Mucosa of rectum (tissue), 2 donors: ENCODE data around the gene WDR82.

Source experiments
- H3K27ac ChIP-seq, 2 donors: one replicate each; pipeline ENCODE4 v1.7.0; 2013; ENCODE audit warnings: inconsistent platforms in 2 of 2, low read depth in 2 of 2, low read length in 2 of 2
- H3K27me3 ChIP-seq, 2 donors: one replicate each; pipeline ENCODE4 v1.7.0; 2013; ENCODE audit warnings: low read length in 2 of 2; ENCODE audit not compliant: control insufficient read depth in 2 of 2, insufficient read depth in 2 of 2
- H3K36me3 ChIP-seq, 2 donors: one replicate each; pipeline ENCODE4 v1.7.0; 2013; ENCODE audit warnings: low read length in 2 of 2; ENCODE audit not compliant: control insufficient read depth in 2 of 2, insufficient read depth in 2 of 2
- H3K4me1 ChIP-seq, 2 donors: one replicate each; pipeline ENCODE4 v1.7.0; 2013; ENCODE audit warnings: low read length in 2 of 2, mild to moderate bottlenecking in 1 of 2; ENCODE audit not compliant: control insufficient read depth in 2 of 2, insufficient read depth in 2 of 2
- H3K4me3 ChIP-seq, 2 donors: one replicate each; pipeline ENCODE4 v1.7.0; 2013; ENCODE audit warnings: low read length in 2 of 2
- H3K9ac ChIP-seq, 2 donors: one replicate each; pipeline ENCODE4 v1.7.0; 2013; ENCODE audit warnings: low read length in 2 of 2, low read depth in 1 of 2, mild to moderate bottlenecking in 1 of 2
- H3K9me3 ChIP-seq, 2 donors: one replicate each; pipeline ENCODE4 v1.7.0; 2013; ENCODE audit warnings: low read length in 2 of 2; ENCODE audit not compliant: control insufficient read depth in 2 of 2
- donor health status: healthy.
- donor health status: Normal muscosa, but diverticular disease.

WDR82 gene

DNA sequence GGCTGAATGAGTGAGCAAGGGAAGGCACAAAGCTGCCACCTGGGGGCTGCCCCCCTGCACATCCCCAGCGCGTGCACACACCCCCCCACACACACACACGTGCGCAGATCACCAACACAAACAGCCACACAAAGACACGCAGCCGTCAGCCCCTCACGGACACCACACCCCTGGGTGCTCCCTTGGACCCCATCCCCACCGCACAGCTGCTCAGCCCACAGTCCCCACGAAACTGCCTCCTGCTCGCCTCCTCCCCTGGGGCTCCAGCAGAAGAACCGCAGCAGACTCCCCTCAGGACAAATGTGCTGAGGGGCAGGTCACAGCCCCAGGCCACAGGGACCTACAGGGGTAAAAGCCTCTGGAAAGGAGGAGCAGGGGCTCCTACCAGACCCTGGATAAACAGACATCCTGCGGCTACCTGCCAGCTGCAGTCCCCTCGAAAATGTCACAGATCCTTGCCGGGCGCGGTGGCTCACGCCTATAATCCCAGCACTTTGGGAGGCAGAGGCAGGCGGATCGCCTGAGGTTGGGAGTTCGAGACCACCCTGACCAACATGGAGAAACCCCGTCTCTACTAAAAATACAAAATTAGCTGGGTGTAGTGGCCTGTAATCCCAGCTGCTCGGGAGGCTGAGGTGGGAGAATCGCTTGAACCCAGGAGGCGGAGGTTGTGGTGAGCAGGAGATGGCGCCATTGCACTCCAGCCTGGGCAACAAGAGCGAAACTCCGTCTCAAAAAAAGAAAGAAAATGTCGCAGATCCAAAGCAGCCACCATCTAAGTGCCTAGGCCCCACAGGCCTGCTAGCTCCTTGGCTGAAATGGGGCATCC lies 46.0 kb downstream of the WDR82 start:
- Histone ChIP-seq H3K36me3 (peaks cover 28 to 40% of the 10 kb centered on the region in 2 donors), H3K27ac (no peak overlapping the region)

DNA sequence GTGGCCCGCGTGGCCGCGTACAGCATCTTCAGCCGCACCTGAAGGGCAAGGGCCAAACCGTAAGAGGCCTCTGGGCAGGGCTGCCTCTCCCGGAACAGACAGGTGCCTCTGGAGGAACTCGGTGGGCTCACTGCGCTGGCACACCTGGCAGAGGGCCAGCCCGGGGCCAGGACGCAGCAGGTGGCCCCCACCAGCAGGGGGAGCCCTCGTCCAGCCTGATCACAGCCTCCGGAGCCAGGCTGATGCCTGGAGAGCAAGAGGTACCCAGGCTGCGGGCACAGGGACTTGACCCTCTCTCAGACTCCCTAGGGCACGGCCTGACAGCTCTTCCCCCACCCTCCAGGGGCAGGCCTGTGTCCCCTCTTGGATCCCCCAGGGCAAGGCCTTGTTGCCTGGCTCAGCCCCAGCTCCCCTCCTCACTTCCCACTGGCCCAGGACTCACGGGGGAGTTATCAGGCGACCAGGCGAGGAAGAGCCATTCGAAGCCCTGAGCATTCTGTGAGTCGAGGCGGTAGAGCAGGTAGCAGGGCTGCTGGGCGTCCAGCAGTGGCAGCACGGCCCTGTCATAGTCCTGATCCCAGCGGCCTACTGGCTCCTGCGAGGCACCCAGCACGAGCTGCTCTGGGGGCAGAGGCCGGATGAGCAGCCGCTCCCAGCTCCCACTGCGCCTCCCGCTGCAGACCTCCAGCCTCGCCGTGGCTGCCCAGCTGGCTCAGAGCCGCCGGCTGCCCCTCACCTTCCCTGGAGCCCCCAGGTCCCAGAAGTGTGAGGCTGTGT lies 46.8 kb downstream of the WDR82 start:
- H3K9ac ChIP-seq = no peak overlapping the region
- H3K27me3 ChIP-seq = no peaks in the 10 kb centered on the region
- H3K9me3 ChIP-seq = no peaks in the 10 kb centered on the region
- H3K27ac ChIP-seq = no peak overlapping the region
- peaks cover 28 to 41% of the 10 kb centered on the region in 2 donors for H3K36me3 ChIP-seq
- H3K4me3 ChIP-seq = no peak overlapping the region
- H3K4me1 ChIP-seq = peaks cover 5 to 10% of the 10 kb centered on the region in 2 donors

More for the DNA sequence above, 46.0 kb downstream of the WDR82 start:
- H3K27me3 ChIP-seq = no peaks in the 10 kb centered on the region
- no peak overlapping the region for H3K9ac ChIP-seq
- H3K4me1 ChIP-seq = peaks cover 12 to 18% of the 10 kb centered on the region in 2 donors
- H3K9me3 ChIP-seq = no peaks in the 10 kb centered on the region
- no peak overlapping the region for H3K4me3 ChIP-seq

DNA sequence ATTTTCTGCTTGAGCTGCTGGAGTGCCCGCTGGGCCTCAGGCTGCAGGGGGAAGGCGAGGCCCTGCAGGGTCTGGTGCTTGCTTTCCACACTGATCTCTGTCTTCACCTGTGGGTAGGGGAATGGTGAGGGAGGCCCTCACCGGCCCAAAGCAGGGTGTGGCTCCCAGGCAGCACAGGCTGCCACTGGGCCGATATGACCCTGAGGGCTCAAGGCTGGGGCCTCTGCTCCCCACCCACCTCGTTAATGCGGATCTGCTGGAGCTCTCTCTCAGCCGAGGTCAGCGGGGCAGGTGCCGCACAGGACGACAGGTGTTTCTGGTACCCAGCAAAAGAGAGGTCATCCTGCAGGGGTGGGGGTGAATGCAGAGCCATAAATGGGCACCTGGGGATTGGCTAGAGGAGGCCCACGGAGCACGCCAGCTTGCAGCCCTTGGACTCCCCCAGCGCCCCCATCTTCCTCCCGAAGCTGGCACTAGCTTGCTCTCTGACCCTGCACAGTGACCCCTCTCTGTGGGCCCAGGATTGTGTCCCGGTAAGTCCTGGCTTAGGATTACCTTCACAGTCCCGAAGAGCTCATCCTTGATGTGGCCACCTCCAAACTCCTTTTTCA lies 47.5 kb downstream of the WDR82 start:
- no peak overlapping the region for H3K27ac ChIP-seq
- H3K9ac ChIP-seq = no peak overlapping the region
- H3K36me3 ChIP-seq = peaks cover 28 to 41% of the 10 kb centered on the region in 2 donors
- H3K9me3 ChIP-seq = no peaks in the 10 kb centered on the region
- no peak overlapping the region for H3K4me3 ChIP-seq
- H3K4me1 ChIP-seq = peaks cover 0 to 8% of the 10 kb centered on the region in 2 donors
- H3K27me3 ChIP-seq = no peaks in the 10 kb centered on the region

DNA sequence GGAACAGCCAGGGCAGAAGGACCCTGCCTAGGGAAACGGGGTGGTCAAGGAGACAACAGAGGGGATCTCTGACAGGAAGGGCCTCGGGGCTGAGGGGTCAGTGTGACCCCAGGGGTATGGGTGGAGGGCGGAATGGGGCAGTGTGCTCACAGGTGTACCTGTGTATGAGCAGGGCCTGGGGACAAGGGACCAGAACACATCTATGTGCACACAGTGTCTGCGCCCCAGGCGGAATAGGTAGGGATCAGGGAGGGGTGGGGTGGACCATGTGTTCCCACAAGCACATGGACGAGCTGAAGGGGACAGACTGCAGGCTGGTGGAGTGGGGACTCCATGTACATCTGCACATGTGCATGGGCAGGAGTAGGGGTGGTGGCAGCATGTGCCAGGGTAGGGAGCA lies 48.0 kb downstream of the WDR82 start:
- Histone ChIP-seq H3K4me1 (peaks cover 0 to 5% of the 10 kb centered on the region in 2 donors), H3K27me3 (no peaks in the 10 kb centered on the region), H3K9ac (no peak overlapping the region), H3K36me3 (peaks cover 28 to 41% of the 10 kb centered on the region in 2 donors), H3K9me3 (no peaks in the 10 kb centered on the region), H3K27ac (no peak overlapping the region), H3K4me3 (no peak overlapping the region)

DNA sequence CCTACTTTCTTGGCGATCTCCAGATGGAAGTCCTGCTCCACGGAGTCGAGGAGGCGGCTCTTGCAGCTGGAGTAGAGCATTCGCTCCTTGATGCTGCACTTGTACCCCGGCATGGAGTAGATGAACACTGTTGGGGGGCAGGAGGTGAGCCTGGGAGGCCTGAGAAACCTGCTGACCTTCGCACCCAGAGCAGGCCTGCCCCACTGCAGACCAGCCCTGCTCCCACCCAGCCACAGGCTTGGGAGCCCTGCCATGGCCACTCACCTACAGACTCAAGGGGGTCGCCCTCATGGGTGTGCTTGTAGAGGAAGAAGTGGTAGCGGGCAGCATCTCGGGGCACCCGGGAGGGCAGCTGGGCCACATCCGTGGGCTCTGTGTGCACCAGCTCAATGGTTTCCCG lies 48.8 kb downstream of the WDR82 start:
- no peak overlapping the region for H3K9ac ChIP-seq

DNA sequence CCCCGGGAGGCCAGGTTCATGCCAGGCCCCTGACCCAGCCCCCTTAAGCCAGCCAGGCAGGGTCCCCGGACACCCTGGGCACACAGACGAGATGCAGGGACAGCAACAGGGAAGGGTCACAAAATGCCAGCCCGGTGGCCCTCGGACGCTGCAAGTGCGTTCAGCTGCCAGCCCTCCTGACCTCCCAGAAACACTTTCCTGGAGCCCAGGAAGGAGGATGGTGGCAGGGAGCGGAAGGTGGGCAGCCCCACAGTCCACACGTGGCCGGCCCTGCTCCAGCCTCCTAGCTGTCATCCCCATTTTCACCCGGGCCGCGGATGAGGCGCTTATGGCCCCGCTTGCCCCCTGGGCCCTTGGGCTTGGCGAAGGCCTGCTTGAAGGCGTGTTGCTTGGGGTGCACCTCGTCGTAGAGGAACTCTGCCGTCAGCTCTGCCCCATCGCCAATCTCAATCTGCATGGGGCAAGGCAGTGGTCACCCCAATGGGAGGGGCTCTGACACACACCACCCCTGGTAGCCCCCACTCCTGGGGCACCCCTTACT lies 49.6 kb downstream of the WDR82 start:
- Histone ChIP-seq H3K36me3 (peaks cover 28 to 37% of the 10 kb centered on the region in 2 donors), H3K4me1 (peaks cover 0 to 3% of the 10 kb centered on the region in 2 donors), H3K4me3 (no peak overlapping the region), H3K27me3 (no peaks in the 10 kb centered on the region), H3K9ac (no peak overlapping the region), H3K27ac (no peak overlapping the region), H3K9me3 (no peaks in the 10 kb centered on the region)

More for the DNA sequence above, 48.8 kb downstream of the WDR82 start:
- Histone ChIP-seq H3K27me3 (no peaks in the 10 kb centered on the region), H3K9me3 (no peaks in the 10 kb centered on the region), H3K4me3 (no peak overlapping the region), H3K4me1 (peaks cover 0 to 3% of the 10 kb centered on the region in 2 donors), H3K27ac (no peak overlapping the region), H3K36me3 (peaks cover 28 to 41% of the 10 kb centered on the region in 2 donors)

DNA sequence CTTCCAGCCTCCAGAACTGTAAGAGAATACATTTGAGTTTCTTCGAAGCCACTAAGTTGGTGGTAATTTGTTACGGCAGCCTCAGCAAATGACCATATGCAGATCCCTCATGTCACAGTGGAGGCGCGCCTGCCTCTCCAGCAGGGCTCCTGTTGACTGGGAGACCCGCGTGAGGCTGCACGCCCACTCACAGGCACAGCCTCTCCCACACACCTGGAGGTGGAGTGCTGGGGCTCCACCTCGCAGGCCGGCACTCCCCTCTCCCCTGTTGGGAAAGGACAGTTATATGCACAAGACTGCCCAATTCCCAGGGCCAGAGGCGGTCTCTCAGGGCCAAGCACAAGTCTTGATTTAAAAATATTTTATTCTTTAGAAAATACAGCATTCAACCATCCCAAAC lies 50.2 kb downstream of the WDR82 start:
- H3K4me3 ChIP-seq = no peak overlapping the region
- no peaks in the 10 kb centered on the region for H3K27me3 ChIP-seq
- H3K4me1 ChIP-seq = peaks cover 0 to 3% of the 10 kb centered on the region in 2 donors
- no peak overlapping the region for H3K27ac ChIP-seq
- no peaks in the 10 kb centered on the region for H3K9me3 ChIP-seq
- peaks cover 28 to 37% of the 10 kb centered on the region in 2 donors for H3K36me3 ChIP-seq
- no peak overlapping the region for H3K9ac ChIP-seq

DNA sequence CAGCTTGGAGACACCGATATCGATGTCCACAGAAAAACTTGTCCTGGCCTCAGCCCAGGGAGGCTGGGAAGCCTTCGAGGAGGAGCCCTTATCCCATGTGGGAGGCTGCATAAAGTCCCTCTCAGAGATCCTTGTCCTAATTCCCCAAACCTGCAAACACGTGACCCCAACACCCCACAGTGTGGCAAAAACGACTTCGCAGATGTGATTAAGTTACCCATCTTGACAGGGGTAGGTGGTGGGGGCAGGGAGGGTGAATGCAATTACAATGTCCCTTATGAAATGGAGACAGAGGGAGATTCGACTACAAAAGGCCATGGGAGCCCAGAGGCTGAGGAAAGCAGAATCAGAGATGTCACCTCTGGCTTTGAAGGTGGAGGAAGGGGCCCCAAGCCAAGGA lies 50.7 kb downstream of the WDR82 start:
- Histone ChIP-seq H3K27ac (no peak overlapping the region), H3K27me3 (no peaks in the 10 kb centered on the region), H3K4me3 (no peak overlapping the region), H3K4me1 (peaks cover 0 to 3% of the 10 kb centered on the region in 2 donors), H3K36me3 (peaks cover 28 to 35% of the 10 kb centered on the region in 2 donors), H3K9me3 (no peaks in the 10 kb centered on the region), H3K9ac (no peak overlapping the region)

DNA sequence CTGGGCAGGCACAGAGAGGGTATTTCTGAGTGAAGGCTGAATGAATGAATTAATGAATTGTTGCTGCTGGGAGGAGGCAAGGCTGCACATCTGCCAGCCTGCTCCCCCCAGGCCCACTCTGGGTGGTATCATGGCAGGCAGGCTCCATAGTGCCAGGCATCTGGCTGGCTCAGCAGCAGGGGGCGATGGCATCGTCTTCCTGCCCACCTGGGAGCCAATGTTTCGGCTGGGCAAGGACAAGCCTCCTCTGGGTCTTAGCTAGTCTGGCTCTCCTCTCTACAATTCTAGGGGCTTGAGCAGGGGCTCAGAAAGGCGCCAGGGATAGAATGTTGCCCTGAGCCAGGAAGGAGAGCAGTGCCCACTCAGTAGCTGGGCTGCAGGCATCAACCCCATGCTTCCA lies 51.3 kb downstream of the WDR82 start:
- Histone ChIP-seq H3K9ac (no peak overlapping the region), H3K4me3 (no peak overlapping the region), H3K27ac (no peak overlapping the region), H3K9me3 (no peaks in the 10 kb centered on the region), H3K27me3 (no peaks in the 10 kb centered on the region), H3K4me1 (peaks cover 0 to 3% of the 10 kb centered on the region in 2 donors), H3K36me3 (peaks cover 28 to 32% of the 10 kb centered on the region in 2 donors)
